Parathyroid adenoma (tissue), 2 donors: ENCODE measurements around the gene ATF7.

ENCODE experiments used
- H2AFZ ChIP-seq: fragments of 300-600 bp; sonication (generic); one replicate; pipeline ENCODE4 v1.7.0; 2017; ENCODE audit warnings: antibody characterized with exemption, mild to moderate bottlenecking
- H3K27ac ChIP-seq: fragments of 300-600 bp; sonication (generic); one replicate; pipeline ENCODE4 v1.7.0; 2017
- H3K27me3 ChIP-seq: fragments of 300-600 bp; sonication (generic); one replicate; pipeline ENCODE4 v1.7.0; 2017; ENCODE audit warnings: low read length; ENCODE audit not compliant: control insufficient read depth, insufficient read depth
- H3K36me3 ChIP-seq: fragments of 300-600 bp; sonication (generic); one replicate; pipeline ENCODE4 v1.7.0; 2017; ENCODE audit warnings: low read length; ENCODE audit not compliant: control insufficient read depth, insufficient read depth
- H3K4me1 ChIP-seq: fragments of 300-600 bp; sonication (generic); one replicate; pipeline ENCODE4 v1.7.0; 2017; ENCODE audit warnings: control low read depth
- H3K4me2 ChIP-seq: fragments of 300-600 bp; sonication (generic); one replicate; pipeline ENCODE4 v1.7.0; 2017; ENCODE audit warnings: low read length
- H3K4me3 ChIP-seq: fragments of 300-600 bp; sonication (generic); one replicate; pipeline ENCODE4 v1.7.0; 2017; ENCODE audit warnings: low read depth, low read length
- H3K79me2 ChIP-seq: fragments of 300-600 bp; sonication (generic); one replicate; pipeline ENCODE4 v1.7.0; 2017; ENCODE audit warnings: control low read depth
- H3K9ac ChIP-seq: fragments of 300-600 bp; sonication (generic); one replicate; pipeline ENCODE4 v1.7.0; 2017; ENCODE audit warnings: mild to moderate bottlenecking
- H3K9me3 ChIP-seq: fragments of 300-600 bp; sonication (generic); one replicate; pipeline ENCODE4 v1.7.0; 2017; ENCODE audit warnings: low read length; ENCODE audit not compliant: control insufficient read depth
- CTCF ChIP-seq: fragments of 300-600 bp; sonication (generic); IDR thresholded peaks from one replicate; pipeline ENCODE4 v1.7.0; 2017; ENCODE audit warnings: antibody characterized with exemption, mild to moderate bottlenecking
- donor health status: primary hyperparathyroidism.

The ATF7 gene

GRCh38 chr12:53492830-53493609, 133.2 kb downstream of the ATF7 start:
- peak overlapping the region; percentile 95 for H3K4me2 ChIP-seq
- H3K9me3 ChIP-seq, result no peaks in the 10 kb centered on the region
- no peak overlapping the region for H3K9ac ChIP-seq
- no peak for TF ChIP-seq CTCF
- peak overlapping the region; percentile 82 for H2AFZ ChIP-seq
- no peaks in the 10 kb centered on the region for H3K36me3 ChIP-seq
- peak overlapping the region; percentile 71 for H3K4me3 ChIP-seq
- peak overlapping the region; percentile 61 for H3K27ac ChIP-seq
- no peaks in the 10 kb centered on the region for H3K79me2 ChIP-seq
- H3K4me1 ChIP-seq, result peaks cover 25% of the 10 kb centered on the region
- H3K27me3 ChIP-seq, result no peaks in the 10 kb centered on the region

- H3K36me3 ChIP-seq, result no peaks in the 10 kb centered on the region
- H3K9ac ChIP-seq, result no peak overlapping the region
- H3K27me3 ChIP-seq, result no peaks in the 10 kb centered on the region
- H3K27ac ChIP-seq, result peak overlapping the region; percentile 61
- no peaks in the 10 kb centered on the region for H3K9me3 ChIP-seq
- peaks cover 25% of the 10 kb centered on the region for H3K4me1 ChIP-seq
- H3K4me3 ChIP-seq, result peak overlapping the region; percentile 71
- H2AFZ ChIP-seq, result peak overlapping the region; percentile 82
- TF ChIP-seq CTCF, result no peak
- peak overlapping the region; percentile 95 for H3K4me2 ChIP-seq
- H3K79me2 ChIP-seq, result no peaks in the 10 kb centered on the region
These were observed 134.0 kb downstream of the ATF7 start for GRCh38 chr12:53492188-53492587.

- Histone ChIP-seq H3K4me3 (no peak overlapping the region), H3K79me2 (no peaks in the 10 kb centered on the region), H3K9ac (no peak overlapping the region), H3K27ac (no peak overlapping the region), H3K4me1 (peaks cover 8% of the 10 kb centered on the region), H3K36me3 (no peaks in the 10 kb centered on the region), H3K9me3 (no peaks in the 10 kb centered on the region), H2AFZ (no peak overlapping the region), H3K27me3 (no peaks in the 10 kb centered on the region), H3K4me2 (no peak overlapping the region)
- no peak for TF ChIP-seq CTCF
These were observed 136.8 kb downstream of the ATF7 start for GRCh38 chr12:53489242-53489864.

- H3K79me2 ChIP-seq, result no peaks in the 10 kb centered on the region
- H3K9me3 ChIP-seq, result no peaks in the 10 kb centered on the region
- no peaks in the 10 kb centered on the region for H3K27me3 ChIP-seq
- H3K4me3 ChIP-seq, result no peak overlapping the region
- no peak overlapping the region for H2AFZ ChIP-seq
- H3K36me3 ChIP-seq, result no peaks in the 10 kb centered on the region
- H3K27ac ChIP-seq, result no peak overlapping the region
- H3K4me1 ChIP-seq, result no peaks in the 10 kb centered on the region
- no peak overlapping the region for H3K4me2 ChIP-seq
- H3K9ac ChIP-seq, result no peak overlapping the region
- TF ChIP-seq CTCF, result no peak
These were observed 139.3 kb downstream of the ATF7 start for GRCh38 chr12:53486736-53487487.
